EH (cell line): ENCODE data around the gene TRABD2B.
A peak's percentile ranks its signal among the peaks of the same experiment; 100 is the strongest.
"Not testable (repeated sequence)": the region's sequence is repeated elsewhere in the genome, so short reads cannot be mapped to it uniquely, and the experiment has no call there.

Experiments used
- DNase-seq: peaks from one replicate; pipeline ENCODE4 v3.0.0-alpha.2; 2015; ENCODE audit warnings: low read depth

Gene TRABD2B

GRCh38 chr1:47967864-47968555 lies 29.2 kb downstream of the TRABD2B start:
- no peak for DNase-seq

GRCh38 chr1:47965816-47966215 lies 31.4 kb downstream of the TRABD2B start:
- no peak for DNase-seq

DNA sequence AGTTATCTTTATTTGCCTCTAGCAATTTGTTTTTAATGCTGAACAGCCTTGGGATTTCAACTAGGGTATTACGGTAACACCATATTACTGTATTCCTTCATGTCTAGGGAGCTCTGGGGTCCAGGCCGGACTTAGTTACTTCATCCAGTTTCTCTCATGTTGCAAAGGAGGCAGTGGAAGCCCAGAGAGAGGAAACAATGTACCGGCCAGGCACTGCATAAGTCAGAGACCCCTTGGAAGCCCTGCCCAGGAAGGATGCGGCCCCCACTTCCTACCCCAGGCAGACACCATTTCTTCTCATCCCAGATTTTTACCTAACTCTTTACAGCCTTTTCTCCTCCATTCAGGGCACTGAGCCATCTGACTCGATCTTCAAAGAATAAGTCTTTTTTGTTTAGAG lies 32.5 kb downstream of the TRABD2B start:
- no peak for DNase-seq

DNA sequence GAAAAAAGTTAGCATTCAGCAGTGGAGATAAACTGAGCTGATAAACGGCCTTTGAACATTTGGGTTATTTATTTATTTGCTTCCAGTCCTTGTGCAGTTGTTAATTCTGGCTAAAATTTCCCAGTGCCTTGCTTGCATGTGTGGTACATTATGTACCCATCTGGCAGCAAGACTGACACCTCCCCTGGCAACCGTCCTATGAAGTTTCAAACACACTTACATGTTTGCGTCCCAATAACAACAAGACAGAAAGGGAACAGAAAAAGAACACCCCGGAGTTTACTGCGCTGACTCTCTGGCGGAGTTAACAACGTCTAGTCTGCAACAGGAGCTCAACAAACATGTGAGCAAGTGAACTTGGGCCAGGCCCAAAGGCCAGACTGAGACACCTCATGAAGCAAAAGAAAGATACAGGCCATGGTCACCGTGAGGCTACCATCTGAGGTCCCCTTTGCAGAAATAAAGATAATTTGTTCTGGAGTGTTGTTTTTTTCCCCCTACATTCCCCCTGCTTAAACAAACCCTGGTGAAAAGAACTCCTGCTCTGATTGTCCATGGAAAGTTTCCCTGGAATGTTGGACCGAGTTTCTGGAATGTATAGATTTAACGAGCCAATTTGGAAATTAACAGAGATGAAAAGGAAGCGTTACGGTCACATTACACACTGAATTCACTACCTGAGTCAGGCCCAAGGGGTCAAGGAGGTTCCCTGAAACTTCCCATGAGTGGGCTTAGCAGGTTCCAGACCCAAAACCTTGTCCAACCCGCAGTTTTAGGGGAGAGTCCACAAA lies 33.4 kb downstream of the TRABD2B start:
- DNase-seq, result no peak

DNA sequence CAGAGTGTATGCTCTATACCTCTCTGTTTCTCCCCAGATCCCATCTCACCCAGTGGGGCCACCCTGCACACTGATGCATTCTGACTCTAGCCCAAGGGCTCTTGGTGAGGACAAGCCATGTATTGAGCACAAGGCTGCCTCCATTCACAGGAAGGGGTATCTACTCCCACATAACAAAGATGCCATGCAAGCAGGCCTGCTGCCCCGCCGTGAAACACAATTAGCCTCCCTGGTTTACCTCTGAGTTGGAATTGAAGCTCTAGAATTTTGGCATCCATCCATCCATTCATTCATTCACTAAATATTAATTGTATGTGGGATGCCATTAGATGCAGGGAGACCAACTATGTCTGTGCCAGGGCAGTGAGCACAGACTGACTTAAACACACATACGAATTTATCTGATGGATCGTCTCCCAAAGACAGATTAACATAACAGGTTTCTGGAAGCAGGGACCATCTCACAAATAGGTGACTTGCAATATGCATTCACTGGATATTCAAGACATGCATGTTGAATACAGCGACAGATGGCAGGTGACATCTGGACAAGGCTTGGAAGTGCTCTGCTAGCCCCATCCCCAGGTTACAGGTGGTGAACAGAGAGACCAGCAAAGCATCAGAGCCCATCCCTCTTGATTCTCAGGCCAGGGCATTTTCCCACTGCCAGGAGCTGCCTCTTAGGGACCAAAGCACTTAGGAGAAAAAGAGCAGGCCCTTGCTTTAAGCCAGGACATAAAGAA lies 34.3 kb downstream of the TRABD2B start:
- no peak for DNase-seq

GRCh38 chr1:47961835-47962234 lies 35.4 kb downstream of the TRABD2B start:
- DNase-seq, result not testable (repeated sequence)

DNA sequence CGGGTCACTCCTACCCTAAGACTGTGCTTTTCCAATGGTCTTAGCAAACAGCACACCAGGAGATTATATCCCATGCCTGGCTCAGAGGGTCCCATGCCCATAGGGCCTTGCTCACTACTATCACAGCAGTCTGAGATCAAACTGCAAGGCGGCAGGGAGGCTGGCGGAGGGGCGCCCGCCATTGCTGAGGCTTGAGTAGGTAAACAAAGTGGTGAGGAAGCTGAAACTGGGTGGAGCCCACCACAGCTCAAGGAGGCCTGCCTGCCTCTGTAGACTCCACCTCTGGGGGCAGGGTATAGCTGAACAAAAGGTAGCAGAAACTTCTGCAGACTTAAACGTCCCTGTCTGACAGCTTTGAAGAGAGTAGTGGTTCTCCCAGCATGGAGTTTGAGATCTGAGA lies 40.7 kb downstream of the TRABD2B start:
- DNase-seq, result not testable (repeated sequence)

GRCh38 chr1:47953661-47954060 lies 43.5 kb downstream of the TRABD2B start:
- DNase-seq, result no peak

DNA sequence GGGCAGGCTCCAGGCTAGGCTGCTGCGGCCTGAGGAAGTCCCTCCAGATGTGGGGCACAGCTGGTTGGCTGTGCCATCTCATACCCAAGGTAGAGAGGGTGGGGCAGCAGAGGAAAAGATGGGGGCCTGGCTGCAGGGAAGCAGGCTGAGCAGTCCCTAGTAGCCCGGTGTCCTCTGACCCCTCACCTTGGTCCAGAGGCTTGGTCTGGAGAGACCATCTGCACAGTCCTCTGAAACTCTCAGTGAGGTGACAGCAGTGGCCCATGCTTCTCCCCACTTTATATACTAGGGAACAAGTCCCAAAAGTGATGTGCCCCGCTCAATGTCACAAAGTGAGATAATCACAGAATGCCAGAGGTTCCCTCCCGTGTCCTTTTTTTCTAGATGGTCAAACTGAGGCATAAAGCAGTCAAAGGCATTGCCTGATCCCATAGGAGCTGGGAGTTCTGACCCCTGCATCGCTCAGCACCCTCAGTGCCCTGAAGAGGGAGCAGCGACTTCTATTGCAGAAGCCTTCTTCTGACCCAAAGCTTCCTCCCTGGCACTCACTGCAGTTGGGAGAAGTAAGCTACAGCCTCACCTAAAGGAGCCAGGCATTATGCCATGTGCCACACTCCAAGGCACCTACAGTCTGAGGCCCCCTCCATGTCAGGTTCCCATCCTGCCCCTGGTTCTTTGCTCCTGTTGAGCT lies 45.5 kb downstream of the TRABD2B start:
- DNase-seq, result no peak

GRCh38 chr1:47951026-47951425 lies 46.2 kb downstream of the TRABD2B start:
- no peak for DNase-seq

DNA sequence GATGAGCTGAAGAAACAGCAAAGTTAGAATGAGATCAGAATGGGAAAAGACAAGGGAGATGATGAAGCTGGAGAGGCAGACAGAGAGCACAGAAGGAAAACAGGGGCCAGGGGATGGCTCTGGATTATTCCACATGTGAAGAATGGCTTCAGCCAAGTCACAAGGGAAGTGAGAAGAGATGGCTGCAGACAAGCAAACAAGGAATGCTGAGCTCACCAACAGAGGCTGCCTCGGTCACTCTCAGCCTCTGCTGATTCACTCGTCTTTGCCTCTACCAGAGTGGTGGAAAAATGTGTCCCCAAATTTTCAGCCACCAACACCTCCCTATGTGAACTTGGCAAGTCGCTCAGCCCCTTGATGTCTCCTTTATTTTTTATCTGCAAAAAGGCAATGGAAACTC lies 46.7 kb downstream of the TRABD2B start:
- DNase-seq, result no peak

GRCh38 chr1:47948126-47948525 lies 49.1 kb downstream of the TRABD2B start:
- DNase-seq, result no peak

GRCh38 chr1:47947531-47947930 lies 49.7 kb downstream of the TRABD2B start:
- no peak for DNase-seq

GRCh38 chr1:47944561-47944960 lies 52.6 kb downstream of the TRABD2B start:
- DNase-seq, result no peak

- no peak for DNase-seq
Observed at GRCh38 chr1:47942240-47942629, 55.0 kb downstream of the TRABD2B start.

GRCh38 chr1:47941609-47942239 lies 55.5 kb downstream of the TRABD2B start:
- DNase-seq, result no peak

GRCh38 chr1:47940779-47941178 lies 56.4 kb downstream of the TRABD2B start:
- DNase-seq, result peak; percentile 30

- DNase-seq, result peak; percentile 11
Observed at GRCh38 chr1:47940326-47940725, 56.9 kb downstream of the TRABD2B start.

DNA sequence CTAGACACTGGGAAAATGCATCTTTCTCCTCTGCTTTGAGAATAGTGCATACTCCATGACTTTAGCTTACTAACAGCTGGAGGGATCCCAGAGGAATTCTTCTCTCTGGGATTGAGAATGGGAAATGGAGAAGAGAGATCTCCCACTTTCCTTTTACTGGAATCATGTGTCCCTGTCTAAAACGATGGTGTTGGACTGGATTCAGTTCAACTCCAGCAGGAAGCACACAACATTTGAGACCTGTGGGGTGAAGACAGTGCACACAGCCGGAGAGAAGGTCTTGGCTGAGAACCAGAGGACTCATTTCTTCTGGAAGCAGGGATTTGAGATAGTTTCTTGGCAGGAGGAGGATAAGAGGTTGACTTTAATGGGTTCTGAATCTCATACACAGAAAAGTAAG lies 58.7 kb downstream of the TRABD2B start:
- DNase-seq, result no peak

- DNase-seq, result no peak
Observed at GRCh38 chr1:47937586-47938254, 59.5 kb downstream of the TRABD2B start.

GRCh38 chr1:47936916-47937551 lies 60.2 kb downstream of the TRABD2B start:
- no peak for DNase-seq
